Stimulated activated CD8-positive, alpha-beta memory T cell treated with anti-CD3 and anti-CD28 coated beads, Interleukin-2, amount 100 ng/mL, for 1 hour (primary cell): ENCODE measurements around the gene KRT23.
"Not testable (repeated sequence)": the region's sequence is repeated elsewhere in the genome, so short reads cannot be mapped to it uniquely, and the experiment has no call there.

Source experiments
- DNase-seq, 2 donors: peaks; one replicate each; pipeline ENCODE4 v3.0.0-alpha.2; 2020; ENCODE audit warnings: low read depth in 2 of 2

KRT23 gene

DNA sequence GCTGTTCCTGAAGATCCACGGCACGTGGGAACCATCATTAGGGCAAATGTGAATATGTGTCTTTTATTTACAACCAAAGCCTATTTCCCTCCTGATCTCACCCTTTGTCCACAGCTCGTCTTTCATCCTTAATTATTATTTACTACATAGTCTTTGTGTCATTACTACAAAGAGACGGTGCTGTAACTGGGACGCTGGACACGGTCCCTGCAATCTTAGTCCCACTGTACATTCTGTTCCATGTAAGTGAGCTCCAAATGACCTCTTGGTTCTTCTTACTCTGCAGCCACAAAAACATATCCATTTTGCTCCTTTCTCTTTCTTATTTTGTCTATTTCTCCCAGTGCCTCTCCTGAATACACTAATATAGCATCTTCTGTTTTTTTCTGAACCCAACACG, 12.7 kb upstream of the KRT23 start:
- no peak for DNase-seq

GRCh38 chr17:40949418-40949817, 12.0 kb upstream of the KRT23 start:
- no peak for DNase-seq

DNA sequence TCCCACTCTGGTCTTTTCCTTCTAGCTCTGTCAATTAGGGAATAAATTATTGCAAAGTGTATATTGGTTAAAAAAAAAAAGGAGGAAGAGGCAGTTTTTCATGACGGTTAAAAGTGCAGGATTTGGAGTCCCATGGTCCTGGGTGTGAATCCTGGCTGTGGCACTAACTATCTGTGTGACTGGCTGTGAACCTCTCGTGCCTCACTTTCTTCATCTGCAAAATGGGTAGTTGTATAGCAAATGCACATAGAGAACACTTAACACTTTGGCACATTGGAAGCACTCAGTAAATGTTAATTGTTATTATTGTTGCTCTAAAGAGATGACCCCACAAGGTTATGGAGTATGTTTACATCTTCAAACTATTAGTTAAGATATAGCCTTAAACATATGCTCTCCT, 10.5 kb upstream of the KRT23 start:
- no peak for DNase-seq

- no peak for DNase-seq
Observed at GRCh38 chr17:40945414-40945813, 8.0 kb upstream of the KRT23 start.

DNA sequence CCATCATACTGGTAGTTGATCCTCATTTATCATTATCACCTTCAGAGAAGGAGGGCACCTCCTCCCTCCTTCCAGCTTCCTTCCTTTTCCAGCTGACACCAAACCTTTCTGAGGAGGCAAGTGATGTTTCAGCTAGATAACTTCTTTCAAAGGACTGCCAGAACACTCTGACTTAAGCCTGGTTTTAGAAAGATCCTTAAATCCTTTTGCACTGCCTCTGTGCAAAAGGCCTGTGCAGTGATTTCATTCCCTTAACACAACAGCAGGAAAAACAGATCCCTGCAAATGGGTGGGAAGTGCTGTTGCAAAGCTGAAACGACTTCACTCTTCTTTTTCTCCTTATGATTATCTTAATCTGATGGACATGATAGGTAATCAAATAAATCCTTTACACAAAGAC, 7.1 kb upstream of the KRT23 start:
- DNase-seq, result no peak

DNA sequence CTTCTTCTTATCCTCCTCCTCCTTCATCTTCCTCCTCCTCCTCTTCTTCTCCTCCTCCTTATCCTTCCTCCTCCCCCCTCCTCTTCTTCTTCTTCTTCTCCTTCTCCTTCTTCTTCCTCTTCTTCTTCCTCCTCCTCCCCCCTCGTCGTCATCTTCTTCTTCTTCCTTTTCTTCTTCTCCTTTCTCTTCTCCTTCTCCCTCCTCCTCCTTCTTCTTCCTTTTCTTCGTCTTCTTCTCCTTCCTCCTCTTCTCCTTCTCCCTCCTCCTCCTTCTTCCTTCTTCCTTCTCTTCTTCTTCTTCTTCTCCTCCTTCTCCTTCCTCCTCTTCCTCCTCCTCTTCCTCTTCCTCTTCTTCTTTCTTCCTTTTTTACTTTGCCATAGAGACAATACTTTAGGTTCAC, 5.1 kb upstream of the KRT23 start:
- no peak for DNase-seq

GRCh38 chr17:40940266-40940665, 2.8 kb upstream of the KRT23 start:
- DNase-seq, result no peak

DNA sequence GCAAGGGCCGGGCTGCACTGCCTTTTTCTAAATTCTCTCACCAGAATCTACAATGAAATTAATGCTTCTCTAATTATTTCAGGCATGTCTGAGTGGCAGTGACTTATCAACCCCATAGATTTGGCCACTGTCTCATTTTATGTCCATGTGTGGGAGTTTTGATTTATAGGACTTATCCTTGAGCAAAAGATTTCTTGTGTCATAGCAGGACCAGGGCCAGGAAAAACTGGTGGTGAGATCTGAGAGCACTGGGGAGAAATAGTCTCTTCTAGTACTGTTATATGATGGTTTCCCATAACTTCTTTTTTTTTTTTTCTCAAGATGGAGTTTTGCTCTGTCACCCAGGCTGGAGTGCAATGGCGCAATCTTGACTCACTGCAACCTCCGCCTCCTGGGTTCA, 1.5 kb upstream of the KRT23 start:
- DNase-seq, result no peak

DNA sequence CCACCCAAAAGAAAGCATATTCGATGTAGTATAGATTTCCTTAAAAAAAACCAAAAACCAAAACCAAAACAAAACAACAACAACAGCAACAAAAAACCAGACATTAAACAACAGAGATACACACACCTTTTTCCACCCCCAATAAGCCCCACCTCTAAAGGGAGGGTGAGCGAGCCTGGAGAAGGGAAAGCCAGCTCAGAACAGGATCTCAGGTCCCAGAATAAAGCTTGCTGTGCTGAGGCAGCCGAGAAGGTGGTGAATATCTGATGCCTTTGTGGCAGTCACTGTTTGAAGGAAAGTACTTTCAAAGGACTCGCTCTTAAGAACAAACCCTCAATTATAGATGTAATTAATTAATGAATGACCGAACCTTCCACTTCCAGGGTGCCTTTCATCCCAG, 470 bp downstream of the KRT23 start:
- no peak for DNase-seq

DNA sequence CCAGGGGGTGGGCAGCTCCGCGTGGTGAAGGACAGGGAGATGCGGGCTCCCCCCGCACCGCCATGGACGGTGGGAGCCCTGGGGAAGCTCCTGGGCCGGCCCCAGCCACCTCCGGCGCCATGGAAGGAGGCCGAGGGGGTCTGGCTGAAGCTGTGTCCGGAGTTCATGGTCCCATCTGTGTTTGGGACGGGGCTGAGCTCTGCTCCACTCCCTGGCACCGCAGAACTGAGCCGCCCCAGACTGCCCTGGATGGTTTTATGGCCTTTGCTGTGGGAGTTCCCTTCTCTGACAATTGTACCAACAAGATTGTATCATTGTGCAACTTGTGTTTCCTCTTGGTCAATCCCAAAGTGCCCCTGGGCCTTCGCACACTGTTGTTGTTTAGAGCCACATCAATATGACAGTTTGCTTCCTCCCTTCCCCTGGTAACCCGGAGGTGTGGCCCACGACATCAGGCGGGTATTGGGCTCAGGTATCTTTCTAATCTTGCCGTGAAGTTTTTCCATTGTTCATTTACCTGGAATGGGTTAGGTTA, 942 bp downstream of the KRT23 start:
- DNase-seq, result no peak

GRCh38 chr17:40935624-40936023, 1.8 kb downstream of the KRT23 start:
- no peak for DNase-seq

DNA sequence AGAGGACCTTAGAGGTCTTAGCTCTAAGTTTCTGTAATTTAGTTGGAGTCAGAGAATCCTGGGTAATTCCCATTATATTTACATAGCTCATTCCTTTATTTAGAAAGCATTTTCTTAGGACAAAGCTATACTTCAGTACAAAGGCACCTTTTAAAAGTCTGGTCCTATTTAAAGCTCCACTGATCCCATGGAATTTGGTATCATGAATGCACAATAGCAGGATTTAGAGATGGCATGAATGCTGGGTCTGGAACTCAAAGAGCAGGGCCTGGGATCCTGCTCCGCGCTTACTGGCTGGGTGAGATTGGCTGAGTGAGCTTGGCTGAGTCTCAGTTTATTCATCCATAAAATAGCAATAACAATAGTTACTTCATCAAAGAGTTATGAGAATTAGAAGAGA, 4.8 kb downstream of the KRT23 start:
- no peak for DNase-seq

GRCh38 chr17:40931311-40931710, 6.1 kb downstream of the KRT23 start:
- DNase-seq, result no peak

GRCh38 chr17:40926341-40926740, 11.1 kb downstream of the KRT23 start:
- no peak for DNase-seq

DNA sequence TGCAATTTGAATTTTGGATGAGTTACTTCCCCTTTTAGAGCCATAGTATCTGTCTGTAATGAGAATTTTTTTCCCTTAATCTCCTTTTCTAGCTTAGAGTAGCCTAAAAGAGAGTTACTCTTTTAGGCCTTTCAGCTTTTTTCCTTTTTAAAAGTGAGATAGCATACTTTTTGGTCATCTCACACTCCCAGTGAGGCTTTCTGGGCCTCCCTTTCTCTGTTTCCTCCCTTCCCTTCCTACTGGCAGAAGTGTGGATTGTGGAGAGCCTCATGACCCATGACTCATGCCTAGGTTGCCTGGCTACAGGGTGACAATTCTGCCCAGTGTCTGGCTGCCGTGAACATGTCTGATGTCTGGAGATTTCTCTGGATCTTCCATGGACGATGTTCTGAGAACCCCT, 15.2 kb downstream of the KRT23 start:
- no peak for DNase-seq

DNA sequence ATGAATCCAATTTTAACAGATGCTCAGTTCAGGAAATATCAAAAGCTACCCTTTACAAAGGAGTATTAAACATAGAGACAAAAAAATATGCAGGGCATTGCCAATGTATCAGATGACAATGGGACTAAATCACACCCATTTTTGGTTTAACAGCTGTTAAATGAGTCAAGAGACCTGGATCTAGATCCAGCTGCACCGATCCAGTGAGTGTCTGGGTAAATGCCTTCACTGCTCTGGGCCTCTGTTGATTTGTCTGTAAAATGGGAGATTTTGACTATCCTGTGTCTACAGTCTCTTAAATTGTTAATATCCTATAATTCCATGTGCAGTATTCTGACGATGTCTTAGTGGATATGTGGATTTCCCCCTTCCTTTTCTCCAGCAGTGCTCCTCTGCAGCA, 16.4 kb downstream of the KRT23 start:
- no peak for DNase-seq

DNA sequence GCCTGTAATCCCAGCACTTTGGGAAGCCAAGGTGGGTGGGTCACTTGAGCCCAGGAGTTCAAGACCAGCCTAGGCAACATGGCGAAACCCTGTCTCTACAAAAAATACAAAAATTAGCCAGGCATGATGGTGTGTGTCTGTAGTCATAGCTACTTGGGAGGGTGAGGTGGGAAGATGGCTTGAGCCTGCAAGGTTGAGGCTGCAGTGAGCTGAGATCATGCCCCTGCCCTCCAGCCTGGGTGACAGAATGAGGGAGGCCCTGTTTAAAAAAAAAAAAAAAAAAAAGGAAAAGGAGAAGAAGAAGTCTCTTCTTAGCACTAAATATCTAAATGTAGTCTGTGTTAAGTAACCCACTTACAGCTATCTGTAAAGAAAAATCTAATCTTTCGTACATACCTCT, 20.3 kb downstream of the KRT23 start:
- DNase-seq, result not testable (repeated sequence)

DNA sequence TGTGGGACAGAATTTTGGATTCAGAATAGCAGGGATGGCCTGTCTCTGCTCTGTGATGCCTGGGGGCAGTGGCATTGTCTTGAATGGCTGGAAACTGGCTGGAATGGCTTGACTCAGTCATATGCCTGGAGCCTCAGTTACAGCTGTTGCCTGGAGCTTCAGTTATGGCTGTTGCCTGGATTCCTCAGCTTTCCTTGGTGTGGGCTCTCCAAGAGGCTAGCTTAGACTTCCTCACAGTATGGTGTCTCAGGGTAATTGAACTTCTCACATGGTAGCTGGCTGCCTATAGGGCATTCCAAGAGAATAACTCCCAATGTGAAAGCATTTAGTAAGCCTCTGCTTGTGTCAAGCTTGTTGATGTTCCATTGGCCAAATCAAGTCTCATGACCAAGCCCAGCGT, 21.1 kb downstream of the KRT23 start:
- no peak for DNase-seq

DNA sequence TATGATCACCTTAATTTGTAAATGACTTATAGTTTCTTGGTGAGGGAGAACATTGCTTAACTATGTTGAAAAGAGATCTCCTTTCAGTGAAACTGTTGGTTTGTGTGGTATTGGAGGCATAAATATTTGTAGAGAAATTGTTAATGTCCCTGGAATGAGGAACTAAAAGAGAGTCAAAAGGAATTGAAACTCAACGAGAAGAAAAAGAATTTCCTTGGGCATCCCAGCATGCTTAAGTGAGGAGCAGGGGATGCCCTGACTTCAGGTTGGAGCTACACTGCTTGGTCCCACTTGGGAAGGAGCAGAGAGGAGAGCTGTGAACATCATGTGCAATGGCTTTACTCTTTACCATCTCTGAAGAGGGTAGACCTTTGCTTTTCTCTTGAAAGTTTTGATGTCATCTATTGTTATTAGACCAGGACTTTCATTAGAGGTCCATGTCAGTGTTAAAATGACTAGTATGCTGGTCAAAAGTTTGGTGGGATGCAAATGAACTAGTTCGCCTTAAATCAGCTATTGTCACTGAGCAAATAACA, 21.7 kb downstream of the KRT23 start:
- no peak for DNase-seq

- DNase-seq, result no peak
Observed at GRCh38 chr17:40915199-40915661, 22.2 kb downstream of the KRT23 start.

DNA sequence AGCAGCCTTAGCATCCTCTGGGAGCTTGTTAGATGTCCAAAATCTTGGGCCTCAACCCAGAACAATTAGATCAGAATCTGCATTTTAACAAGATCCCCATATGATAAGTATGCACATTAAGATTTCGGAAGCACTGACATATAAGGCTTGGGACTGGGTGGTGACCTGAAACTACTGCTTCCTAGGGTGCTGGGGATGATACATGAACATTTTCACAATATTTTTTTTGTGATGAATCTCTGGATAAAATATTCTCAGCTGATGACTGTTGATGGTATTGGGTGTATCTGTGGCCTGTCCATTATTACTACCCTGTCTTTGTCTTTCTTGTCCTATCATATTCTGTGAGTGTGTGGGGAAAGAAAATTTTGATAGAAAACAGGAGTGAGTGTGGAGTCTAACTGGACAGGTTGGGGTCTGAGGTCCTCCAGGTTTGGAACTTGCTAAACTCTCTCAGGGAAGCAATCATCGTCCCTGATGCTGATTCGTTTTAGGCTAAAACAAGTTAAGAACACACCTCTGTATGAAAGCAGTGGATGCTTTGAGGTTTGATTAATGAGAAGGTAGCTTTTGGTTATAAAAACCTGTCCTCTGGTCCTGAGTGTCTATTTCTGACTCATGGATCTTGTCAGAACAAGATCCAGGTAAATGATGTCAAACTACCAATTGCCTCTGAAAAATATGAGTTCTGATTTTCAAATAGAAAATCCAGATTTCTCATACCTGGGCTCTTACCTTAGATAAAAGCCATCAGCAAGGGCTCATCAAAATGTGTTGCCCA, 23.2 kb downstream of the KRT23 start:
- no peak for DNase-seq

DNA sequence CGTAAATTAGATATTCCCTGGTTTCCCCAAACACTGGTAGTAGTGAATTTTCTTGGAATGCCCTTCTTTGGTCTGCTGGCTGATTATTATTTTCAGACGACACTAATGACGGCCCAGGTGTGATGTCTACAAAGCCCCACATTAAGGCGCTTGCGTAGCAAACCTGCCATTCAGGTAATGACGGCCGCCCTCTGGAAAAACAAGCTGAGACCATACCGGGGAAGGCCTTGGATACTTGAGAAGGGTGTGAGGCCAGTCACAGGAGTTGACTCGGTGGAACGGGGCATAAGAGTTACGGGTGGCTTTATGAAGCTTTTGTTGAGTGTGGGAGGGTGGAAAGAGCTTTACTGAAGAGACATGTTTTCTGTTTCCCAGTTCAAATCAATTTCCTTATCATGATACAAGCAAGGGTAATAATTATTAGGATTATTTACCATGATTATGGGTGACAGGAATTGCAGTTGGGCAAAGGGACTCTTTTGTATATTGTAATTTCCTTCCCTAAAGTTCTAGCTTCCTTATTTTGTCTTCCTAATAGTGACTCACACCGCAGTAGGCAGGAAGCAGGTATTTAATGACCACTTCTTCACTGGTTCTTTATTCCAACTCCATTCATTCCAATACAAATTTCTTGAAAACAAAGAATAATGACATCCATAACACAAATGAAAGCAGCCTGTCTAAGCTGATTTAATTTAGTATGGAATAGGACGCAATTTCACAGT, 24.8 kb downstream of the KRT23 start:
- DNase-seq, result no peak

DNA sequence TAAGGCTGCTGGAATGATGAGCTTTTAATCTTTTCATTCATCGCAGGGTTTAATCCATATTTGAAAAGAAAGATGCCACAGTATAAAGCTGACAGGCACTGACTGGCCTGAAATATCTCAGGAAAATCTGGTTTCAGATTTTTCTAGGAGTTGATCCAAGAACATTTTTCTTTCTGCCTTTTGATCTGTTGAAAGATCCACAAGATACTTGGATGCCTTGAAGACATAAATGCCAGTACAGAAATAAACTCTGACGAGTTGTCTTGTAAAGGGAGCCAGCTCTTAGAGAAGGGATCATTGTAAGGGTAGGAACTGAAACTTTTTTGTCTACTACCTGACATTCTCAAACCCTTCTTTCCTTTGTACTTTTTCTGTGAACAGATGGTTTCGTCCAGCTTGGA, 27.0 kb downstream of the KRT23 start:
- no peak for DNase-seq
